GM19467 (cell line): ENCODE results near the gene ACBD6.

Source experiments
- ATAC-seq: cut with Tn5 transposase; IDR thresholded peaks from one replicate; pipeline ENCODE4 v1.9.1; 2021; ENCODE audit warnings: mild to moderate bottlenecking, moderate library complexity; ENCODE audit not compliant: unreplicated experiment

Gene ACBD6

GRCh38 chr1:180277476-180278193 lies 224.7 kb downstream of the ACBD6 start:
- no peak for ATAC-seq

GRCh38 chr1:180275726-180276125 lies 226.7 kb downstream of the ACBD6 start:
- ATAC-seq, result no peak

GRCh38 chr1:180274221-180274620 lies 228.2 kb downstream of the ACBD6 start:
- no peak for ATAC-seq

- ATAC-seq, result no peak
Measured at GRCh38 chr1:180273066-180273465, 229.3 kb downstream of the ACBD6 start.

- no peak for ATAC-seq
Measured at GRCh38 chr1:180272395-180272794, 230.0 kb downstream of the ACBD6 start.

- ATAC-seq, result no peak
Measured at GRCh38 chr1:180271272-180272255, 230.8 kb downstream of the ACBD6 start.

GRCh38 chr1:180270530-180271271 lies 231.7 kb downstream of the ACBD6 start:
- no peak for ATAC-seq

- ATAC-seq, result no peak
Measured at GRCh38 chr1:180269645-180270529, 232.5 kb downstream of the ACBD6 start.

GRCh38 chr1:180268556-180269075 lies 233.8 kb downstream of the ACBD6 start:
- ATAC-seq, result no peak

GRCh38 chr1:180267761-180268555 lies 234.4 kb downstream of the ACBD6 start:
- ATAC-seq, result no peak

GRCh38 chr1:180267211-180267561 lies 235.2 kb downstream of the ACBD6 start:
- no peak for ATAC-seq

- ATAC-seq, result no peak
Measured at GRCh38 chr1:180266275-180267210, 235.8 kb downstream of the ACBD6 start.

- ATAC-seq, result no peak
Measured at GRCh38 chr1:180265871-180266270, 236.5 kb downstream of the ACBD6 start.

GRCh38 chr1:180265201-180265600 lies 237.2 kb downstream of the ACBD6 start:
- no peak for ATAC-seq

GRCh38 chr1:180264595-180264994 lies 237.8 kb downstream of the ACBD6 start:
- no peak for ATAC-seq

GRCh38 chr1:180262628-180263488 lies 239.5 kb downstream of the ACBD6 start:
- no peak for ATAC-seq

GRCh38 chr1:180261524-180262155 lies 240.7 kb downstream of the ACBD6 start:
- no peak for ATAC-seq
